NCI-H1105 treated with DMSO at 0.1 percent for 48 hours (cell line): ENCODE results near the gene C19orf25.
"Not testable (repeated sequence)": the region's sequence is repeated elsewhere in the genome, so short reads cannot be mapped to it uniquely, and the experiment has no call there.

Experiments used
- DNase-seq: peaks from one replicate; lab custom pipeline; 2025; lab: John Stamatoyannopoulos, UW

The C19orf25 gene

GRCh38 chr19:1449467-1450442, 29.3 kb downstream of the C19orf25 start, which contains the start of gene APC2:
Gene APC2, plus strand, starts transcription at chr19:1450121. Its CDS starts 2,881 bp downstream, at chr19:1453002.
- DNase-seq = peak; percentile 87

DNA sequence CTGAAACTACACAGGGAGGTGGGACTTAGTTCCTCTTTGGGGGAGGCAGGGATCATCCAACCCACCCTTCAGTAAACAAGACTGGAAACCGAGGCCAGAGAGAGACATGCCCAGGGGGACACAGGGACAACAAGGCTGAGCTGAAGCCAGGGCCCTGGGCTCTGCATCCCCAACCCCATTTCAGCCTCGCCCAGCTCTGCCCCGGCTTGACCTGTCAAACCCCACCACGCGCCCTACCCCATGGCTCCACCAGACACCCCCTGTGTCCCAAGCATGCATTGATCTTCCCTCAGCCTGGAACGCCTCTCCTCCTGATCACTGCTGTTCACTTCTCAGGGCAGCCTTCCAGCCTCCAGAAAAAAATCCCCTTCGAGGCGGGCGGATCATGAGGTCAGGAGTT, 31.1 kb downstream of the C19orf25 start:
- no peak for DNase-seq

GRCh38 chr19:1447504-1447903, 31.5 kb downstream of the C19orf25 start:
- no peak for DNase-seq

DNA sequence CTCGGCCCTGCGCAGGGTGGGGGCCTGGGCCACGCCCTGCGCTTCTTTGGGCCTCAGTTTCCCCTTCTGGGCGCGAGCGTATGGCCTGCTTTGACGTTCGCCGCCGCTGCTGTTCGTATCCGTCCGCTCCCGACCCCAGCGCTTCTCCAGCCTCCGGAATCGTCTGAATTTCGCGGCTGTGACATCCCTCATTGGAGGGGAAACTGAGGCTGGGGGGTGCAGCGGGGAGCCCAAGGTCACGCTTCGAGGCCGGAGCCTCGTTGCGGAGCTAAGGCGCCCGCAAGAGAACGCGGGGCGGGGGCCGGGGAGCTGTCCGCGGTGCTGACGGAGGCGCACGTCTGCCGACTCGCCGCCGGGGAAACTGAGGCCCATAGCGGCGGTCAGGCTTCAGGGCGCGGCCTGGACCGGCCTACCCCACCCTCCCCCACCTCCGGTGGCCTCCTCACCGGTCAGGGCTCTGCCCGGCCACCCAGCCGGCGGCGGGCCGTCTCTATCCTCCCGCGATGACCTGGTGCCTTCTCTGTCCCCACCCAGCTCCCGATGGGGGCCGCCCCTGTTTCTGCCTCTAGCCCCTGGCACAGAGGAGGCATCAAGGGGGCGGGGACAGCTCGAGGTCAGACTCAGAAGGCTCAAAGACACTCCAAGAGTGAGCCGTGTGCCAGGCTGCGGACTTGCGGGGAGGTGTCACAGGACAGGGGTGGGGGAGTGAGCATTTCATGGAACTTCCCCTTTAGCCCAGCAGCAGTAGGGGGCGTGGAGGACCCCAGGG, 32.1 kb downstream of the C19orf25 start:
- no peak for DNase-seq

DNA sequence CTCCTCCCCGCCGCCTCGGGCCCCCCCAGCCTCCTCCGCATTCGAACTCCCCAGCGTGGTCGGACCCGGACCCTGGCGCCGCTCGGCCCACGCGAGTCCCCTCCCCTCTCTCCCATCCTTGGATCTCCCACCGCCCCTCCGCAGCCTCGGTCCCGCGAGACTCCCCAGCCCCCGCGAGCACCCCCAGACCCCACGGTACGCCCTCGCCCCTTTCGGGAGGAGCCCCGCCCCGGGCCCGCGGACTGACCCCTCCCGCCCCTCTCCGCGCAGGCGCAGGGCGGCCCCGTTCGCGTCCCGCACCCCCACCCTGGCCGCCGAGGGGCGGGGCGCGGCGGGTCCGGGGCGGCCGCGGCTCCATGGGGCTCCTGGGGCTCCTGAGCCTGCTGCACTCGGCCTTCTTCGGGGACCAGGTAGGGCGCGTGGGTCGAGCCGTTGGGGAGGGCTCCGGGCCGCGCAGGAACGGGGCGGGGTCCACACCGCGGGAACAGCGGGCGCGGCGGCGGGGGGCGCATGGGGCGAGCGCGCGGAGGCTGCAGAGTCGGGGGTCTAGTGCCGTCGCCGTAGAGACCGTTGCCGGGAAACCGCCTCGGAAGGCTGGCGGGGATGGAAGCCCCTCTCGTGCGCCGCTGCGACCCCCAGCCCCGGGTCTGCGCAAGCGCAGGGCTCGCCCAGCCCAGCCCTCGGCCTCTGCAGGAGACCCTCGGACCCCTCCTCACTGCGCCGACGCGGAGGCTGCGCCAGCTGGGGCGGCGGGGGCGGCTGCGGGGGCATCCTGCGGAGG, 32.9 kb downstream of the C19orf25 start:
- peak; percentile 43 for DNase-seq

DNA sequence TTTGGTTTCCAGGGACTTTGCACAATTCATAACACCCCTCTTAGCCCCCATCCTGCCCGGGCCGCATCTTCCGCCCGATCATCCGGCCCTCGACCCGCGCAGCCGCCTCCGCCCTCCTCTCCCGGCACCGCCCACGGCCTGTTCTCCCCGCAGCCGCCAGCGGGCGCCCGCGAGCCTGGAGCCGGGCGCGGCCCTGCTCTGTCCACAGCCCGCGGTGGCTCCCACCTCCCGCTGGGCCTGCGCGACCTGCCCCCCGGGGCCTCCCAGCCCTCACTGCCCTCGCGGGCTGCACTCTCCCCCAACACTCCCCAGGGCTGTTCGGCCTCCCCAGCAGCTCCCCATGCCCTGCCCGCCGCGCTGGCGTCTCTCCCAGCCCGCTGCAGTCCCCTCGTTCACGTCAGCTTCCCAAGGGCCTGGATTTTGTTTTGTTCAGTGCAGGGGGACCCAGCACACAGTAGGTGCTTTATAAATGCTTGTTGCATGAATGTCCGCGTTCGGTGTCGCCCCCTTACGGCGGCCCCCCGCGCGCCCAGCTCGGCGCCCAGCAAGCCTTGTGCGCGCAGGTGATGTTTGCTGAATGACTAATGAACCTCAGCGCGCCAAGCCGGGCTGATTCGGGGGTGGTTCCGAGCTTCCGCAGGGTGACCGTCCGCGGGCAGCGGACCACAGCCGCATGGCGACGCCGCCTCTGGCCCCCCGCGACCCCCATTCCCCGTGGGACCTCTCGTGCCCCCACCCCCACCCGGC, 33.7 kb downstream of the C19orf25 start:
- DNase-seq = peak; percentile 70

DNA sequence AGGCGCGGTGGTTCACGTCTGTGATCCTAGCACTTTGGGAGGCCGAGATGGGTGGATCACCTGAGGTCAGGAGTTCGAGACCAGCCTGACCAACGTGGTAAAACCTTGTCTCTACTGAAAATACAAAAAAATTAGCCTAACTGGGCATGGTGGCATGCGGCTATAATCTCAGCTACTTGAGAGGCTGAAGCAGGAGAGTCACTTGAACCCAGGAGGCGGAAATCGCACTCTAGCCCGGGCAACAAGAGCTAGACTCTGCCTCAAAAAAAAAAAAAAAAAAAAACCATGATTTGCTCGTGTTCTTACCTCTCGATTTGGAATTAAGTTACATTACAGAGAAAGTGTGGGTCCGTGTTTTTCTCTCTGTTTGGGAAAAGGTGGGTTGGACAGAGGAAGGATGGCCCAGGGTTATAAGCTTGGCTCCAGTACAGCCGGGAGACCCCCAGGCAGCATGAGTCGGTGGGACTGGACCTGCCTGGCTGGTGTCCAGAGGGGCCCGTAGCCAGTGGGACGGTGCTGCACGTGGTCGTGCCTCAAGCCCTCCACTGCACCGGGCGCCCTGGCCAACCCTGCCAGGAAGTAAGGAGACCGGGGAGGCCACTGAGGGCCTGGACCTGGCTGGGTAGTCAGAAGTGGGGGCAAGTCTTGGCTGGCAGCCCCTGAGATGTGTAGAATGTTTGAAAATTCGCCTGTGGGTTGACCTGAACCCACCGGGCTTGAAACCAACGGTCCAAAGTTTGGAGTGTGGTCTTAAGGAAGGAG, 37.2 kb downstream of the C19orf25 start:
- DNase-seq = no peak

- no peak for DNase-seq
These were observed 38.0 kb downstream of the C19orf25 start for GRCh38 chr19:1441022-1441426.

GRCh38 chr19:1440418-1440801, 38.6 kb downstream of the C19orf25 start:
- no peak for DNase-seq

- not testable (repeated sequence) for DNase-seq
These were observed 39.2 kb downstream of the C19orf25 start for GRCh38 chr19:1439525-1440417.

GRCh38 chr19:1438933-1439354, 40.1 kb downstream of the C19orf25 start:
- no peak for DNase-seq

DNA sequence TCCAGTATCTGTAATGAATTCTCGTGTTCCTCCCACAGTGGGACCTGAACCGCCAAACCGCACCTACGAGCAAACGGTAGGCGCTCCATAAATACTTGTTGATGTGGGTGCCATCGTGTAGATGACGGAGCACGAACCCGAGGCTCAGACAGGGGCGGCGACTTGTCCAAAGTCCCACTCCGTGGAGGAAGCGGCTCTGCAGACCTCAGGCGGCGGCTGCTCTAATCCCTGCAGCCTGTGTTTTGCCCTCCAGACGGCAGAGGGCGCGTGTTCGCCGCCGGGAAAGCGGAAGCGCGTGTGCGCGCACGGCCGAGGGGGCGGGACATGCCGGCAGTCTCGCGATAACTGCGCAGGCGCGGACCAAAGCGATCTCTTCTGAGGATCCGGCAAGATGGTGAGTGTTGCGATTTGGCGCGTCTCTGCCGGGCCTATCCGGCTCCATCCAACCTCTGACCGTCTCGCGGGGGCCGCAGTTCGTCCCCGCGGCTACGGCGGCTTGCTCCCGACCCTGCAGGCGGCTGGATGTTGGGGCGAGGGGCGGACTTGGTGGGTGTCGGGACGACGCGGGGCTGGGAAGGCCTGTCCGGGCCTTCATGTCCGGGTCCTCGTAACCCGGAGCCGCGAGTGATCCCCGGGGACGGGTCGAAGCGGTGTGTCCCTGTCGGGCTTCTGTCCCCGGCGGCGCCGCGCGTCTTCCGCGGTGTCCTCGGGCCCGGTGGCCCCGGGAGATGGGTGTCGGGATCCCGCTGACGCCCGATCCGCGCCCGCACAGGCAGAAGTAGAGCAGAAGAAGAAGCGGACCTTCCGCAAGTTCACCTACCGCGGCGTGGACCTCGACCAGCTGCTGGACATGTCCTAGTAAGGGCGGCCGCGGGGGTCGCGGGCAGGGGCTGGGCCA, 40.7 kb downstream of the C19orf25 start, which contains the start of gene RPS15:
Gene RPS15 (plus strand): TSS at position 362 of the 898 bp plus-strand sequence. CDS start 30 bp downstream, at position 392.
- peak; percentile 91 for DNase-seq

DNA sequence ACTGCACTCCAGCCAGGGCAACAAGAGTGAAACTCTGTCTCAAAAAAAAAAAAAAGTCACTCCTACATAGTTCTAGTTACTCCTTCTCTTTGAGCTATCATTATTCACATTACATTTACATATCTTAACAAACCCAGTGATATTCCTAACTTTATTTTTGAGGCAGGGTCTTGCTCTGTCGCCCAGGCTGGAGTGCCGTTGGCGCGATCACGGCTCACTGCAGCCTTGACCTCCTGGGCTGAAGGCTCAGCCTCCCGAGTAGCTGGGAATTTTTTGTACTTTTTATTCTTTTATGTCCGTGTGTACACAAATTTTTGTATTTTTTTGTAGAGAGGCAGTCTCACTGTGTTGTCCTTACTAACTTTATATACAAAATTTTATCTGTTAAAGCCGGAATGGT, 41.4 kb downstream of the C19orf25 start:
- DNase-seq = no peak

DNA sequence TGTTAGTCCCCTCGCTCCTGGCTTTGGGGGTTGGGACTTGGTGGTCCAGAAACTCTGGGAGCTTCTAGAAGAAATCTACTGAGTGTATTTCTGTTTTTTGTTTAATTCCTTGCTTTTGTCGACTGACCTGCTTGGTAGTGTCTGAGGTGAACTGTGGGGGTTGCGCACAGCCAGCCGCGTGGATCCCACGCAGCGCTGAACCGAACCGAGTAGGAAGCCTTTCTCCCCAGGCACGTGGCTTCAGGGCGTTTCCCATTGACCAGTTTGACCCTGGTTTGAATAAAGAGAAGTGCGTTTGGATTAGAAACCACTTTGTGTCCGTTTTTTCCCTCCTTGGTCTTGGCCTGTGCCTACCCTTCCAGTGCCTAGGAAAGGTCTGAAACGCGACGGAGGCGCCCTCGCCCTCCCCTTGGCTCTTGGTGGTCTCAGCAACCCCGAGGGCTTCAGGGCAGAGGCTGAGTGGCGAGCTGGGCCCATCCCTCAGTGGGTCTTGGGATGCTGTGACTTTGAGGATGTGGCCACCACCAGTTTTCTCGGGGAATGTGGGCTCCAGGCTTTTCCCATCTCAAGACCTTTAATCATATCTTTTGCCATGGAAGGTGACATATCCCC, 43.5 kb downstream of the C19orf25 start:
- DNase-seq = no peak

- DNase-seq = no peak
These were observed 44.4 kb downstream of the C19orf25 start for GRCh38 chr19:1434577-1435060.

DNA sequence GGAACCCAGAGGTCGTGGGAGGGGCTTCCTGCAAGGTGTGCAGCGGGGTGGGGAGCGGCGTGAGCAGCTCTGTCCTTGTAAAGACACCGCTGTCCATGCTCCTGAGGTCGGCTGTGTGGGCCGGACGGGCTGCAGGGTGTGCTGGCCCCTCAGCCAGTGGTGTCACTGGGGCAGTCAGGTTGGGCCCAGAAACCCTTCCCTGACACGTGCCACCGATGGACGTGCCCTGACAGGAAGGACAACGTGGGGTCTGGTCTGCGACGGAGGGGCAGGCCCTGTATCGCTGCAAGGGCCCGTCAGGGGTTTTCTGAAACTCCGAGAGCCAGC, 45.0 kb downstream of the C19orf25 start:
- no peak for DNase-seq

GRCh38 chr19:1433119-1434039, 45.6 kb downstream of the C19orf25 start:
- DNase-seq = no peak
